HEK293 (cell line): Measurements from ENCODE around the gene PERCC1.

Source experiments
- CTCF ChIA-PET: fragments of 350-600 bp; formaldehyde crosslinking; extraction: SDS; loops from one replicate; lab custom pipeline; 2021; ENCODE audit warnings: antibody characterized with exemption; lab: Yijun Ruan, JAX
- POLR2A ChIA-PET: fragments of 300-600 bp; formaldehyde crosslinking; extraction: SDS; loops from one replicate; lab custom pipeline; 2020; ENCODE audit warnings: antibody characterized with exemption, inconsistent platforms; lab: Yijun Ruan, JAX
- H3K27ac ChIP-seq: fragments of 200-500 bp; sonication (Bioruptor generic); 2 replicates; pipeline ENCODE4 v1.5.1; 2014; ENCODE audit warnings: low read depth, low read length, control low read depth, inconsistent platforms; ENCODE audit errors: extremely low read depth
- H3K36me3 ChIP-seq, 2 experiments: fragments of 200-500 bp in 1 of 2; sonication (Bioruptor generic) in 1 of 2; 1 replicate in 1 of 2; 2 replicates in 1 of 2; pipeline ENCODE4 v1.5.1; 2014 to 2017; ENCODE audit warnings: inconsistent platforms in 2 of 2, low read length in 2 of 2; ENCODE audit not compliant: control insufficient read depth in 2 of 2, insufficient read depth in 1 of 2
- H3K4me1 ChIP-seq: fragments of 200-500 bp; sonication (Bioruptor generic); 2 replicates; pipeline ENCODE4 v1.5.1; 2014; ENCODE audit warnings: mild to moderate bottlenecking, low read length, inconsistent platforms; ENCODE audit not compliant: control insufficient read depth, insufficient read depth
- H3K4me3 ChIP-seq: 2 replicates; pipeline ENCODE4 v1.5.1; 2011; ENCODE audit warnings: low read depth, mild to moderate bottlenecking, control low read depth, low read length, moderate library complexity
- H3K9me3 ChIP-seq: fragments of 200-500 bp; sonication (Bioruptor generic); 2 replicates; pipeline ENCODE4 v1.5.1; 2014; ENCODE audit warnings: low read depth, low read length, inconsistent platforms; ENCODE audit not compliant: control insufficient read depth, insufficient read depth
- BCL11A ChIP-seq: fragments of 450-650 bp; formaldehyde crosslinking; IDR thresholded peaks from 2 replicates; pipeline ENCODE4 v1.5.1; 2016; ENCODE audit warnings: low read depth, missing biosample characterization, missing genetic modification characterization
- BCL11B ChIP-seq: fragments of 450-650 bp; formaldehyde crosslinking; IDR thresholded peaks from 2 replicates; pipeline ENCODE4 v1.5.1; 2016; ENCODE audit warnings: low read depth, missing biosample characterization, missing genetic modification characterization
- GLI4 ChIP-seq: fragments of 450-650 bp; formaldehyde crosslinking; IDR thresholded peaks from 2 replicates; pipeline ENCODE4 v1.5.1; 2016; ENCODE audit warnings: missing biosample characterization, missing genetic modification characterization
- SP3 ChIP-seq: fragments of 450-650 bp; formaldehyde crosslinking; IDR thresholded peaks from 2 replicates; pipeline ENCODE4 v1.5.1; 2016; ENCODE audit warnings: missing biosample characterization, missing genetic modification characterization
- ZBTB11 ChIP-seq: fragments of 450-650 bp; formaldehyde crosslinking; conservative IDR thresholded peaks from 2 replicates; pipeline ENCODE4 v1.5.1; 2016; ENCODE audit warnings: low read depth, missing biosample characterization, missing genetic modification characterization
- ZIC2 ChIP-seq: fragments of 450-650 bp; formaldehyde crosslinking; IDR thresholded peaks from 2 replicates; pipeline ENCODE4 v1.5.1; 2016; ENCODE audit warnings: missing biosample characterization, missing genetic modification characterization
- ZNF16 ChIP-seq: fragments of 450-650 bp; formaldehyde crosslinking; IDR thresholded peaks from 2 replicates; pipeline ENCODE4 v1.5.1; 2016; ENCODE audit warnings: low read depth, missing biosample characterization, missing genetic modification characterization
- ZNF221 ChIP-seq: fragments of 450-650 bp; formaldehyde crosslinking; IDR thresholded peaks from 2 replicates; pipeline ENCODE4 v1.5.1; 2017; ENCODE audit warnings: missing biosample characterization, missing genetic modification characterization, borderline replicate concordance
- ZNF266 ChIP-seq: fragments of 450-650 bp; formaldehyde crosslinking; IDR thresholded peaks from 2 replicates; pipeline ENCODE4 v1.5.1; 2016; ENCODE audit warnings: missing biosample characterization, missing genetic modification characterization, low read depth
- ZNF354C ChIP-seq: fragments of 450-650 bp; formaldehyde crosslinking; IDR thresholded peaks from 2 replicates; pipeline ENCODE4 v1.5.1; 2016; ENCODE audit warnings: missing biosample characterization, missing genetic modification characterization, low read depth, borderline replicate concordance
- ZNF433 ChIP-seq: fragments of 450-650 bp; formaldehyde crosslinking; IDR thresholded peaks from 2 replicates; pipeline ENCODE4 v1.5.1; 2016; ENCODE audit warnings: missing biosample characterization, missing genetic modification characterization, low read depth
- ZNF488 ChIP-seq: fragments of 450-650 bp; formaldehyde crosslinking; IDR thresholded peaks from 2 replicates; pipeline ENCODE4 v1.5.1; 2016; ENCODE audit warnings: missing biosample characterization, missing genetic modification characterization
- ZNF544 ChIP-seq: fragments of 450-650 bp; formaldehyde crosslinking; IDR thresholded peaks from 2 replicates; pipeline ENCODE4 v1.5.0; 2017; ENCODE audit warnings: missing biosample characterization, missing genetic modification characterization
- ZNF560 ChIP-seq: fragments of 450-650 bp; formaldehyde crosslinking; IDR thresholded peaks from 2 replicates; pipeline ENCODE4 v1.5.1; 2017; ENCODE audit warnings: missing biosample characterization, missing genetic modification characterization, borderline replicate concordance
- ZNF623 ChIP-seq: fragments of 450-650 bp; formaldehyde crosslinking; IDR thresholded peaks from 2 replicates; pipeline ENCODE4 v1.5.1; 2016; ENCODE audit warnings: missing biosample characterization, missing genetic modification characterization
- ZNF629 ChIP-seq: fragments of 450-650 bp; formaldehyde crosslinking; IDR thresholded peaks from 2 replicates; pipeline ENCODE4 v1.5.1; 2017; ENCODE audit warnings: missing biosample characterization, missing genetic modification characterization
- ZNF677 ChIP-seq: fragments of 450-650 bp; IDR thresholded peaks from 2 replicates; pipeline ENCODE4 v1.5.0; 2018; ENCODE audit warnings: missing biosample characterization, mild to moderate bottlenecking, missing genetic modification characterization, moderate library complexity
- ZNF768 ChIP-seq: fragments of 450-650 bp; formaldehyde crosslinking; IDR thresholded peaks from 2 replicates; pipeline ENCODE4 v1.5.1; 2018; ENCODE audit warnings: missing biosample characterization, mild to moderate bottlenecking, missing genetic modification characterization
- ZNF777 ChIP-seq: fragments of 450-650 bp; formaldehyde crosslinking; IDR thresholded peaks from 2 replicates; pipeline ENCODE4 v1.5.1; 2017; ENCODE audit warnings: missing biosample characterization, missing genetic modification characterization, borderline replicate concordance
- ZNF792 ChIP-seq: fragments of 450-650 bp; formaldehyde crosslinking; IDR thresholded peaks from 2 replicates; pipeline ENCODE4 v1.5.1; 2016; ENCODE audit warnings: missing biosample characterization, missing genetic modification characterization

The PERCC1 gene

GRCh38 chr16:1394367-1394951 lies 36.4 kb upstream of the PERCC1 start:
- no peaks in the 10 kb centered on the region for H3K9me3 ChIP-seq
- peaks cover 0 to 48% of the 10 kb centered on the region in 2 experiments; a peak in 2 of 3 replicates for H3K36me3 ChIP-seq
- ChIA-PET POLR2A (no interaction called here), CTCF (interaction anchor here (0.6 to 1.0 kb wide), 3 partner anchors 14 to 30 kb away, joined by 3 read pairs; no protein-coding TSS in a partner anchor)
- no peak overlapping the region for H3K4me3 ChIP-seq
- TF ChIP-seq ZBTB11 (tag by site-specific recombination) (no peak), ZNF792 (tag by site-specific recombination) (0 out of 2 replicates have a peak, but pooled peaks have one; percentile 27)
- H3K4me1 ChIP-seq: no peaks in the 10 kb centered on the region
- H3K27ac ChIP-seq: no peak overlapping the region

GRCh38 chr16:1395444-1396031 lies 35.3 kb upstream of the PERCC1 start:
- Histone ChIP-seq H3K36me3 (peaks cover 0 to 44% of the 10 kb centered on the region in 2 experiments; a peak in 2 of 3 replicates), H3K9me3 (no peaks in the 10 kb centered on the region), H3K4me1 (no peaks in the 10 kb centered on the region), H3K27ac (no peak overlapping the region), H3K4me3 (no peak overlapping the region)
- ChIA-PET CTCF (interaction anchor here (0.6 to 1.0 kb wide), 2 partner anchors 15 to 17 kb away, joined by 3 read pairs; no protein-coding TSS in a partner anchor), POLR2A (interaction anchor here (0.6 to 0.7 kb wide), 2 partner anchors 24 to 33 kb away, joined by 3 to 6 read pairs; no protein-coding TSS in a partner anchor)
- TF ChIP-seq ZNF544 (tag by site-specific recombination) (no peak), BCL11B (tag by site-specific recombination) (no peak), ZNF777 (tag by site-specific recombination) (no peak), ZIC2 (tag by site-specific recombination) (no peak), SP3 (tag by site-specific recombination) (no peak), BCL11A (tag by site-specific recombination) (no peak), ZNF433 (no peak), GLI4 (no peak), ZNF488 (tag by site-specific recombination) (no peak), ZNF623 (tag by site-specific recombination) (no peak), ZNF629 (no peak), ZNF354C (no peak), ZNF266 (tag by site-specific recombination) (no peak), ZNF768 (no peak), ZNF560 (tag by site-specific recombination) (no peak), ZNF221 (tag by site-specific recombination) (no peak)

GRCh38 chr16:1397779-1398178 lies 33.1 kb upstream of the PERCC1 start:
- Histone ChIP-seq H3K9me3 (no peaks in the 10 kb centered on the region), H3K4me1 (no peaks in the 10 kb centered on the region), H3K4me3 (no peak overlapping the region), H3K27ac (no peak overlapping the region), H3K36me3 (peaks cover 0 to 47% of the 10 kb centered on the region in 2 experiments; a peak in 2 of 3 replicates)
- POLR2A ChIA-PET: no interaction called here
- CTCF ChIA-PET: no interaction called here
- TF ChIP-seq ZNF677 (tag by site-specific recombination): no peak
- TF ChIP-seq ZNF16 (tag by site-specific recombination): no peak
